Activated CD4-positive, alpha-beta memory T cell treated with anti-CD3 and anti-CD28 coated beads for 36 hours (primary cell): ENCODE results near the gene MCOLN1. TPM values are rescaled to one million over a fixed set of nuclear protein-coding genes. Genes with fewer than 3 reads are reported as not detected.

Experiments
- CTCF ChIA-PET: fragments of 350-600 bp; sonication (Branson Sonifier 250); formaldehyde crosslinking; loops from one replicate; lab custom pipeline; 2021; ENCODE audit warnings: antibody characterized with exemption, inconsistent platforms; lab: Charles Lee
- POLR2A ChIA-PET: fragments of 350-600 bp; sonication (Branson Sonifier 250); formaldehyde crosslinking; loops from one replicate; lab custom pipeline; 2021; ENCODE audit warnings: antibody characterized with exemption; lab: Charles Lee
- DNase-seq: peaks from one replicate; pipeline ENCODE4 v3.0.0-alpha.2; 2020
- H3K27ac Mint-ChIP-seq: one replicate; pipeline ENCODE4 v1.8.0; 2021; ENCODE audit warnings: mixed read lengths
- H3K27me3 Mint-ChIP-seq: one replicate; pipeline ENCODE4 v1.8.0; 2021; ENCODE audit warnings: mixed read lengths
- H3K36me3 Mint-ChIP-seq: one replicate; pipeline ENCODE4 v1.8.0; 2021; ENCODE audit warnings: mixed read lengths
- H3K4me1 Mint-ChIP-seq: one replicate; pipeline ENCODE4 v1.8.0; 2021; ENCODE audit warnings: low read depth, mixed read lengths
- H3K4me3 Mint-ChIP-seq: one replicate; pipeline ENCODE4 v1.8.0; 2021; ENCODE audit warnings: mild to moderate bottlenecking, mixed read lengths
- H3K9me3 Mint-ChIP-seq: one replicate; pipeline ENCODE4 v1.8.0; 2021; ENCODE audit warnings: mixed read lengths
- intact Hi-C: fragments of 100-400 bp; cut with micrococcal nuclease; formaldehyde crosslinking; loops from one replicate; pipeline ENCODE4 v1.15.1; 2023
- total RNA-seq, 2 experiments: library from RNA; stranded (reverse); gene quantifications; one replicate each; pipeline ENCODE4 v1.2.3, GENCODE V29; 2021

Gene MCOLN1
- total RNA-seq, 2 experiments from 2014 or later = 7.4 to 9.5 TPM

DNA sequence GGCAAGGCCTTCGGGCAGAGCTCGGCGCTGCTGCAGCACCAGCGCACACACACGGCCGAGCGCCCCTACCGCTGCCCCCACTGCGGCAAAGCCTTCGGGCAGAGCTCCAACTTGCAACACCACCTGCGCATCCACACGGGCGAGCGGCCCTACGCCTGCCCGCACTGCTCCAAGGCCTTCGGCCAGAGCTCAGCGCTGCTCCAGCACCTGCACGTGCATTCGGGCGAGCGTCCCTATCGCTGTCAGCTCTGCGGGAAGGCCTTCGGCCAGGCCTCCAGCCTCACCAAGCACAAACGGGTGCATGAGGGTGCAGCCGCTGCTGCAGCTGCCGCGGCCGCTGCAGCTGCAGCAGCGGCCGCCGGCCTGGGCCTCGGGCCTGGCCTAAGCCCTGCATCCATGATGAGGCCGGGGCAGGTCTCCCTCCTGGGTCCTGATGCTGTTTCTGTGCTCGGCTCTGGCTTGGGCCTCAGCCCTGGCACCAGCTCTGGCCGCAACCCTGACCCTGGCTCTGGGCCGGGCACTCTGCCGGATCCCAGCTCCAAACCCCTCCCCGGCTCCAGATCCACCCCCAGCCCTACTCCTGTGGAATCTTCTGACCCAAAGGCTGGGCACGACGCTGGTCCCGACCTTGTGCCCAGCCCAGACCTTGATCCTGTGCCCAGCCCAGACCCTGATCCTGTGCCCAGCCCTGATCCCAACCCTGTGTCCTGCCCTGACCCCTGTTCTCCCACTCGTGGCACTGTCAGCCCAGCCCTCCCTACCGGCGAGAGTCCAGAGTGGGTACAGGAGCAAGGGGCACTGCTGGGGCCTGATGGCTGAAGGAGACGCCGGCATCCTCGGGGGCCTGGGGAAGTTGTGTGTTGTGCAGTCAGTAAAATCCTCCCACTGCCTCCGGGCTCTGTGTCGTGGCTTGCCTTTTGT lies 2.0 kb upstream of the MCOLN1 start:
- no peak for DNase-seq
- H3K4me3 Mint-ChIP-seq = no peak overlapping the region
- intact Hi-C loops = no loop called here
- no peaks in the 10 kb centered on the region for H3K9me3 Mint-ChIP-seq
- H3K36me3 Mint-ChIP-seq = no peaks in the 10 kb centered on the region
- ChIA-PET CTCF (interaction anchor here (0.9 to 1.0 kb wide), 2 partner anchors 8 to 48 kb away, joined by 3 to 4 read pairs; no protein-coding TSS in a partner anchor), POLR2A (no interaction called here)
- peaks cover 10% of the 10 kb centered on the region for H3K27me3 Mint-ChIP-seq
- peaks cover 17% of the 10 kb centered on the region for H3K4me1 Mint-ChIP-seq
- H3K27ac Mint-ChIP-seq = no peak overlapping the region

DNA sequence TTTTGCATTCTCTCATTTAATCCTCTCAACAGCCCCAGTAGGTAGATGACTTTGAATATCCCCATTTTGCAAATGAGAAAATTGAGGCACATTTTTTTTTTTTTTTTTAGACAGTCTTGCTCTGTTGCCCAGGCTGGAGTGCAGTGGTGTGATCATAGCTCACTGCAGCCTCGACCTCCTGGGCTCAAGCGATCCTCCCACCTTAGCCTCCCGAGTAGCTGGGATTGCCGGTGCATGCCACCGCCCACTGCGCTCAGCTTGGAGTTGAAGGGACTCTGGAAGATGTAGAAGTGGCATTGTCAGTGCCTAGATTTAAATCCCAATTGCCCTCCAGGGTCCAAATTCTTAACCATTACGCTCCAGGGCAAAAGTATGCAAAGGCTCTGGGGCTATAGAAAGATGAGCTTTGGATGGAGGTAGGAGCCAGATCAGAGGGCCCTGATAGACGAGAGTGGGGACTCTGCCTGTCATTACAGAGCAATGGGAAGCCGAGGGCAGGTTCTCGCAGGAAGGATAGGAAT lies 813 bp upstream of the MCOLN1 start:
- ChIA-PET CTCF (interaction anchor here (0.9 to 1.8 kb wide), 4 partner anchors 9 to 348 kb away, joined by 3 to 10 read pairs (median 4); no protein-coding TSS in a partner anchor), POLR2A (interaction anchor here (0.6 to 4.0 kb wide), 6 partner anchors 9 to 173 kb away, joined by 3 to 22 read pairs (median 4); partner anchors contain the start of genes ARHGEF18, PEX11G and PNPLA6)
- H3K4me3 Mint-ChIP-seq = peak overlapping the region; percentile 68
- intact Hi-C loops = loop anchor here (1.0 kb wide), 1 partner anchor 14 kb away; the partner anchor contains the start of gene PNPLA6
- H3K9me3 Mint-ChIP-seq = no peaks in the 10 kb centered on the region
- peaks cover 7% of the 10 kb centered on the region for H3K27me3 Mint-ChIP-seq
- no peak for DNase-seq
- peak overlapping the region; percentile 16 for H3K27ac Mint-ChIP-seq
- H3K4me1 Mint-ChIP-seq = peaks cover 13% of the 10 kb centered on the region
- no peaks in the 10 kb centered on the region for H3K36me3 Mint-ChIP-seq

GRCh38 chr19:7522923-7523667 lies 671 bp downstream of the MCOLN1 start:
- peaks cover 10% of the 10 kb centered on the region for H3K4me1 Mint-ChIP-seq
- POLR2A ChIA-PET = interaction anchor here (0.6 to 4.0 kb wide), 7 partner anchors 11 to 174 kb away, joined by 3 to 22 read pairs (median 3); partner anchors contain the start of genes ARHGEF18, PEX11G and PNPLA6
- no peaks in the 10 kb centered on the region for H3K9me3 Mint-ChIP-seq
- CTCF ChIA-PET = interaction anchor here (0.6 to 1.8 kb wide), 8 partner anchors 11 to 346 kb away, joined by 3 to 10 read pairs (median 4); partner anchors contain the start of gene TRAPPC5
- no peaks in the 10 kb centered on the region for H3K27me3 Mint-ChIP-seq
- H3K27ac Mint-ChIP-seq = no peak overlapping the region
- intact Hi-C loops = loop anchor here (1.0 kb wide), 1 partner anchor 12 kb away; the partner anchor contains the start of gene PNPLA6
- no peak for DNase-seq
- peak overlapping the region; percentile 61 for H3K4me3 Mint-ChIP-seq
- H3K36me3 Mint-ChIP-seq = no peaks in the 10 kb centered on the region

DNA sequence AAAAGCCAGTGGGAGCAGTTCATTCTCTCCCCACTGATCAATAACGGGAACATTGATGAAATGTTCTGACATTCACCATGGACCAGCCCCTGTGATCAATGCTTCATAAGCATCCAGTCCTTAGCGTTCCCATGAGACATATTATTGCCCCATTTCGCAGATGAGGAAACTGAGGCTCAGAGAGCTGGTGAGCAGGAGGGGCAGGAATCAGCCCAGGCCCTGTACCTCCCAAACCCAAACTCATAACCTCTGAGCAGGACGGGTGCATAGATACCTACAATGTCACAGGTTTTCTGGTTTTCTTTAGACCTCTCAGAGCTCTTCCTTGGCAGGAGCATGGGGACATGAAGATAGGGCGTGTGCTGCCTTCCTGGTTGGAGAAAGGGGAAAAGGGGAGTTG lies 2.1 kb downstream of the MCOLN1 start:
- no peak for DNase-seq
- peaks cover 3% of the 10 kb centered on the region for H3K36me3 Mint-ChIP-seq
- no peaks in the 10 kb centered on the region for H3K27me3 Mint-ChIP-seq
- no peak overlapping the region for H3K4me3 Mint-ChIP-seq
- no peaks in the 10 kb centered on the region for H3K9me3 Mint-ChIP-seq
- H3K4me1 Mint-ChIP-seq = peaks cover 10% of the 10 kb centered on the region
- H3K27ac Mint-ChIP-seq = no peak overlapping the region
- ChIA-PET POLR2A (interaction anchor here (0.6 to 4.0 kb wide), 2 partner anchors 10 to 158 kb away, joined by 4 to 22 read pairs; partner anchors contain the start of gene PNPLA6), CTCF (no interaction called here)
- intact Hi-C loops = no loop called here

GRCh38 chr19:7524992-7525739 lies 2.7 kb downstream of the MCOLN1 start:
- H3K36me3 Mint-ChIP-seq = peaks cover 3% of the 10 kb centered on the region
- no peak overlapping the region for H3K27ac Mint-ChIP-seq
- no peaks in the 10 kb centered on the region for H3K27me3 Mint-ChIP-seq
- no peaks in the 10 kb centered on the region for H3K9me3 Mint-ChIP-seq
- intact Hi-C loops = no loop called here
- no peak overlapping the region for H3K4me3 Mint-ChIP-seq
- peaks cover 10% of the 10 kb centered on the region for H3K4me1 Mint-ChIP-seq
- DNase-seq = no peak
- CTCF ChIA-PET = no interaction called here
- POLR2A ChIA-PET = interaction anchor here (4.0 kb wide), 1 partner anchor 10 kb away, joined by 22 read pairs; the partner anchor contains the start of gene PNPLA6

DNA sequence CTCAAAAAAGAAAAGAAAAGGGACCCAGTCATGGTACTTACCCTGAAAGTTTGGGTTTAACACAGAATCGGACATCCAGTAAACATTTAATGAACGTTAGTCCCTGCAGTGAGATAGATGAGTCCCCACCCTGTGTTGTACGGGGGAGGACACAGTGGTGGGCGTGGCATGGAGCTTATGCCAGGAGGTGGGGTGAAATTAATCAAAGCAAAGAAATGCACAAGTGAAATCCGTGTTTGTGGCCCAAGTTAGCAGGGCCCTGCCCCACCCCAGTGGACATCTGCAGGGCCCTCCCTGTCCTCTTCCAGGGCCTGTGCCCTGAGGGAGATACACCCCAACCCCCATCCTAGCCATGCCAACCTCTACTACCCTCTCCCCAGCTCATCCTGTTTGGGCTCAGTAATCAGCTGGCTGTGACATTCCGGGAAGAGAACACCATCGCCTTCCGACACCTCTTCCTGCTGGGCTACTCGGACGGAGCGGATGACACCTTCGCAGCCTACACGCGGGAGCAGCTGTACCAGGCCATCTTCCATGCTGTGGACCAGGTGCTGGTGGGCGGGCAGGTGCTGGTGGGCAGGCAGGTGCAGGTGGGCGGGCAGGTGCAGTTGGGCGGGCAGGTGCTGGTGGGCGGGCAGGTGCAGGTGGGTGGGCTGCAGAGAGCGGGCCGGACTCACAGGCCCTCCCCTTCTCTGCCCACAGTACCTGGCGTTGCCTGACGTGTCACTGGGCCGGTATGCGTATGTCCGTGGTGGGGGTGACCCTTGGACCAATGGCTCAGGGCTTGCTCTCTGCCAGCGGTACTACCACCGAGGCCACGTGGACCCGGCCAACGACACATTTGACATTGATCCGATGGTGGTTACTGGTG lies 3.9 kb downstream of the MCOLN1 start:
- Mint-ChIP-seq H3K9me3 (no peaks in the 10 kb centered on the region), H3K27me3 (no peaks in the 10 kb centered on the region), H3K27ac (no peak overlapping the region), H3K4me3 (no peak overlapping the region), H3K36me3 (peaks cover 6% of the 10 kb centered on the region), H3K4me1 (peaks cover 10% of the 10 kb centered on the region)
- ChIA-PET POLR2A (no interaction called here), CTCF (no interaction called here)
- intact Hi-C loops = no loop called here
- DNase-seq = no peak

GRCh38 chr19:7527516-7528191 lies 5.2 kb downstream of the MCOLN1 start:
- DNase-seq = no peak
- intact Hi-C loops = no loop called here
- ChIA-PET CTCF (no interaction called here), POLR2A (no interaction called here)
- H3K4me3 Mint-ChIP-seq = no peak overlapping the region
- no peaks in the 10 kb centered on the region for H3K27me3 Mint-ChIP-seq
- peaks cover 4% of the 10 kb centered on the region for H3K4me1 Mint-ChIP-seq
- no peaks in the 10 kb centered on the region for H3K9me3 Mint-ChIP-seq
- peaks cover 6% of the 10 kb centered on the region for H3K36me3 Mint-ChIP-seq
- H3K27ac Mint-ChIP-seq = no peak overlapping the region

DNA sequence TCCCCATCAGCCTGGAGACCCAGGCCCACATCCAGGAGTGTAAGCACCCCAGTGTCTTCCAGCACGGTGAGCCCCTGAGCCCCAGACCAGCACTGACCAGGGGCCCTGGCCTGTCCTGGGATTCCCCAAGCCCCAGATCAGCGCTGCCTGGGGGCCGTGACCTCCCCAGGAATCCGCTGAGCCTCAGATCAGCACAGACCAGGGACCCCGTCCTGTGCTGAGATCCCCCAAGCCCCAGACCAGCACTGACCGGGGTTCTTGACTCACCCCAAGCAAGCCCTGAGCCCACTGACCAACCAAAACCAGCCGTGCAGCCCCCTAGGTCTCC lies 5.7 kb downstream of the MCOLN1 start:
- CTCF ChIA-PET = no interaction called here
- intact Hi-C loops = no loop called here
- peaks cover 4% of the 10 kb centered on the region for H3K4me1 Mint-ChIP-seq

DNA sequence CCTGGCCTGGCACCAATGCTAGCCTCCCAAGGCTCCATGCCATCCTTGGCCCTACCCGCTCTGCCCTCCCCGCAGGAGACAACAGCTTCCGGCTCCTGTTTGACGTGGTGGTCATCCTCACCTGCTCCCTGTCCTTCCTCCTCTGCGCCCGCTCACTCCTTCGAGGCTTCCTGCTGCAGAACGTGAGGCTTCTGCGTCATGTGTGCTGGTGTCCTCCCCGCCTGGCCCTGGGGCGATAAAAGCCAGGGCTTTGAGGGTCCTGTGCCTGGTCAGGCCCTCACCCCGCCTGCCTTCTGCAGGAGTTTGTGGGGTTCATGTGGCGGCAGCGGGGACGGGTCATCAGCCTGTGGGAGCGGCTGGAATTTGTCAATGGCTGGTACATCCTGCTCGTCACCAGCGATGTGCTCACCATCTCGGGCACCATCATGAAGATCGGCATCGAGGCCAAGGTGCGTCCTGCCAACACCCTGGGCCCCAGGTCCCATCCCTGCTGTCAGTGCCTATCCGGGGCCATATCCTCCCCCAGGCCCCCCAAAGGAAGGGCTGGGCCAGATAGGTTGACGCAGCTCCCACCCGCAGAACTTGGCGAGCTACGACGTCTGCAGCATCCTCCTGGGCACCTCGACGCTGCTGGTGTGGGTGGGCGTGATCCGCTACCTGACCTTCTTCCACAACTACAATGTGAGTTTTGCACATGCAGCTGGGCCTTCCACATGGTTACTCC lies 6.3 kb downstream of the MCOLN1 start:
- H3K36me3 Mint-ChIP-seq = peaks cover 6% of the 10 kb centered on the region
- no peak overlapping the region for H3K4me3 Mint-ChIP-seq
- peaks cover 1% of the 10 kb centered on the region for H3K4me1 Mint-ChIP-seq
- ChIA-PET CTCF (no interaction called here), POLR2A (no interaction called here)
- intact Hi-C loops = no loop called here
- H3K27me3 Mint-ChIP-seq = no peaks in the 10 kb centered on the region
- H3K9me3 Mint-ChIP-seq = no peaks in the 10 kb centered on the region
- DNase-seq = no peak
- no peak overlapping the region for H3K27ac Mint-ChIP-seq

More for the DNA sequence above, 5.7 kb downstream of the MCOLN1 start:
- Mint-ChIP-seq H3K36me3 (peaks cover 6% of the 10 kb centered on the region), H3K9me3 (no peaks in the 10 kb centered on the region), H3K4me3 (no peak overlapping the region), H3K27me3 (no peaks in the 10 kb centered on the region), H3K27ac (no peak overlapping the region)
- POLR2A ChIA-PET = no interaction called here
- no peak for DNase-seq

- intact Hi-C loops = no loop called here
- Mint-ChIP-seq H3K27me3 (no peaks in the 10 kb centered on the region), H3K9me3 (no peaks in the 10 kb centered on the region), H3K4me1 (peaks cover 3% of the 10 kb centered on the region), H3K4me3 (no peak overlapping the region), H3K36me3 (peaks cover 6% of the 10 kb centered on the region), H3K27ac (no peak overlapping the region)
- DNase-seq = no peak
- POLR2A ChIA-PET = no interaction called here
- CTCF ChIA-PET = no interaction called here
Measured at GRCh38 chr19:7529246-7529600, 6.8 kb downstream of the MCOLN1 start.
